ENCODE measurements around the gene CMPK2. TPM values are rescaled to one million over a fixed set of nuclear protein-coding genes. Genes with fewer than 3 reads are reported as not detected.

CMPK2 gene
- total RNA-seq, 1 experiment from 2014 or later: 0.52 TPM

- Histone ChIP-seq H3K27me3 (replicated peaks; ENCODE audit: control insufficient read depth, insufficient read depth, low read length) (no peaks in the 10 kb centered on the region), H3K36me3 (ENCODE audit: control insufficient read depth, insufficient read depth, low read length) (no peaks in the 10 kb centered on the region), H3K4me1 (no peaks in the 10 kb centered on the region), H3K4me3 (ENCODE audit: low read depth, low read length) (no peak overlapping the region), H3K9me3 (peaks cover 11% of the 10 kb centered on the region; the same call in 1 of the 2 replicates)
- H3K27ac Mint-ChIP-seq (ENCODE audit: unreplicated experiment): no peak overlapping the region
- no peak overlapping the region for H3K4me3 Mint-ChIP-seq (ENCODE audit: unreplicated experiment)
- no peaks in the 10 kb centered on the region for H3K27me3 Mint-ChIP-seq (ENCODE audit: insufficient read depth, unreplicated experiment)
- CTCF ChIA-PET: no interaction called here
- peaks cover 40% of the 10 kb centered on the region for H3K9me3 Mint-ChIP-seq (ENCODE audit: unreplicated experiment)
- intact Hi-C loops (cut with micrococcal nuclease; ENCODE audit: unreplicated experiment): no loop called here
- no peak for TF ChIP-seq CTCF (IDR thresholded peaks at IDR 0.05; ENCODE audit: insufficient read depth in 1 of 2, low read depth in 1 of 2, low read length in 1 of 2, severe bottlenecking in 1 of 2, unreplicated experiment in 1 of 2)
- POLR2A ChIA-PET: no interaction called here
- no peaks in the 10 kb centered on the region for H3K4me1 Mint-ChIP-seq (ENCODE audit: low read depth, unreplicated experiment)
- peak in 1 of 2 experiments; percentile 11 for DNase-seq
- BruUV-seq (replicated peaks): no TSS peak
- H3K36me3 Mint-ChIP-seq (ENCODE audit: insufficient read depth, unreplicated experiment): no peaks in the 10 kb centered on the region
Measured at GRCh38 chr2:6855860-6856547, 9.7 kb downstream of the CMPK2 start.

GRCh38 chr2:6854416-6854815 is 11.3 kb downstream of the CMPK2 start:
- no TSS peak for BruUV-seq (replicated peaks)
- Histone ChIP-seq H3K4me3 (ENCODE audit: low read depth, low read length) (no peak overlapping the region), H3K27me3 (replicated peaks; ENCODE audit: control insufficient read depth, insufficient read depth, low read length) (no peaks in the 10 kb centered on the region), H3K4me1 (no peaks in the 10 kb centered on the region), H3K9me3 (peaks cover 7% of the 10 kb centered on the region; the same call in 1 of the 2 replicates), H3K36me3 (ENCODE audit: control insufficient read depth, insufficient read depth, low read length) (no peaks in the 10 kb centered on the region)
- no peak for TF ChIP-seq CTCF (IDR thresholded peaks at IDR 0.05; ENCODE audit: insufficient read depth in 1 of 2, low read depth in 1 of 2, low read length in 1 of 2, severe bottlenecking in 1 of 2, unreplicated experiment in 1 of 2)
- Mint-ChIP-seq H3K9me3 (ENCODE audit: unreplicated experiment) (peaks cover 40% of the 10 kb centered on the region), H3K27me3 (ENCODE audit: insufficient read depth, unreplicated experiment) (no peaks in the 10 kb centered on the region), H3K27ac (ENCODE audit: unreplicated experiment) (no peak overlapping the region), H3K4me3 (ENCODE audit: unreplicated experiment) (no peak overlapping the region), H3K4me1 (ENCODE audit: low read depth, unreplicated experiment) (no peaks in the 10 kb centered on the region), H3K36me3 (ENCODE audit: insufficient read depth, unreplicated experiment) (no peaks in the 10 kb centered on the region)
- no peak for DNase-seq
- ChIA-PET CTCF (no interaction called here), POLR2A (no interaction called here)
- intact Hi-C loops (cut with micrococcal nuclease; ENCODE audit: unreplicated experiment): no loop called here

- H3K9me3 ChIP-seq: no peaks in the 10 kb centered on the region
- intact Hi-C loops (cut with micrococcal nuclease; ENCODE audit: unreplicated experiment): no loop called here
- no peak overlapping the region for H3K4me3 ChIP-seq (ENCODE audit: low read depth, low read length)
- H3K27ac Mint-ChIP-seq (ENCODE audit: unreplicated experiment): no peak overlapping the region
- TF ChIP-seq CTCF (IDR thresholded peaks at IDR 0.05; ENCODE audit: insufficient read depth in 1 of 2, low read depth in 1 of 2, low read length in 1 of 2, severe bottlenecking in 1 of 2, unreplicated experiment in 1 of 2): no peak
- ChIA-PET POLR2A (no interaction called here), CTCF (no interaction called here)
- H3K27me3 Mint-ChIP-seq (ENCODE audit: insufficient read depth, unreplicated experiment): no peaks in the 10 kb centered on the region
- BruUV-seq (replicated peaks): no TSS peak
- peaks cover 31% of the 10 kb centered on the region for H3K9me3 Mint-ChIP-seq (ENCODE audit: unreplicated experiment)
- H3K4me3 Mint-ChIP-seq (ENCODE audit: unreplicated experiment): no peak overlapping the region
- H3K4me1 Mint-ChIP-seq (ENCODE audit: low read depth, unreplicated experiment): no peaks in the 10 kb centered on the region
- DNase-seq: no peak
- H3K4me1 ChIP-seq: no peaks in the 10 kb centered on the region
- H3K36me3 Mint-ChIP-seq (ENCODE audit: insufficient read depth, unreplicated experiment): no peaks in the 10 kb centered on the region
- no peaks in the 10 kb centered on the region for H3K27me3 ChIP-seq (replicated peaks; ENCODE audit: control insufficient read depth, insufficient read depth, low read length)
- H3K36me3 ChIP-seq (ENCODE audit: control insufficient read depth, insufficient read depth, low read length): no peaks in the 10 kb centered on the region
Measured at GRCh38 chr2:6852195-6852594, 13.5 kb downstream of the CMPK2 start.

Measured in Caco-2 (cell line).